ENCODE data around the gene SPATS2L.
A peak's percentile ranks its signal among the peaks of the same experiment; 100 is the strongest.

SPATS2L gene

GRCh38 chr2:200418399-200418798, 111.9 kb downstream of the SPATS2L start:
- DNase-seq = no peak

GRCh38 chr2:200419325-200419724, 112.8 kb downstream of the SPATS2L start:
- no peak for DNase-seq

GRCh38 chr2:200421270-200421669, 114.8 kb downstream of the SPATS2L start:
- DNase-seq = no peak

GRCh38 chr2:200422071-200422470, 115.6 kb downstream of the SPATS2L start:
- no peak for DNase-seq

GRCh38 chr2:200422532-200423261, 116.2 kb downstream of the SPATS2L start:
- no peak for DNase-seq

- no peak for DNase-seq
These were observed 117.0 kb downstream of the SPATS2L start for GRCh38 chr2:200423541-200423940.

GRCh38 chr2:200425026-200425821, 118.7 kb downstream of the SPATS2L start:
- DNase-seq = no peak

- DNase-seq = no peak
These were observed 120.3 kb downstream of the SPATS2L start for GRCh38 chr2:200426754-200427153.

- DNase-seq = no peak
These were observed 122.6 kb downstream of the SPATS2L start for GRCh38 chr2:200428961-200429665.

GRCh38 chr2:200430017-200430416, 123.5 kb downstream of the SPATS2L start:
- DNase-seq = peak; percentile 46

- DNase-seq = no peak
These were observed 125.7 kb downstream of the SPATS2L start for GRCh38 chr2:200431996-200432705.

GRCh38 chr2:200435379-200435778, 128.9 kb downstream of the SPATS2L start:
- DNase-seq = peak; percentile 84

- DNase-seq = peak; percentile 15
These were observed 131.8 kb downstream of the SPATS2L start for GRCh38 chr2:200438251-200438650.

GRCh38 chr2:200438846-200439245, 132.4 kb downstream of the SPATS2L start:
- no peak for DNase-seq

- no peak for DNase-seq
These were observed 133.5 kb downstream of the SPATS2L start for GRCh38 chr2:200439981-200440380.

- DNase-seq = peak; percentile 80
These were observed 136.0 kb downstream of the SPATS2L start for GRCh38 chr2:200442471-200442870.

- DNase-seq = no peak
These were observed 136.9 kb downstream of the SPATS2L start for GRCh38 chr2:200443376-200443775.

GRCh38 chr2:200443916-200444315, 137.4 kb downstream of the SPATS2L start:
- no peak for DNase-seq

GRCh38 chr2:200444530-200444929, 138.0 kb downstream of the SPATS2L start:
- DNase-seq = no peak

- DNase-seq = no peak
These were observed 138.8 kb downstream of the SPATS2L start for GRCh38 chr2:200445284-200445683.

GRCh38 chr2:200446612-200447011, 140.1 kb downstream of the SPATS2L start:
- no peak for DNase-seq

GRCh38 chr2:200447139-200447855, 140.8 kb downstream of the SPATS2L start:
- DNase-seq = no peak
